Measurements from ENCODE around the gene AIP. TPM values are rescaled to one million over a fixed set of nuclear protein-coding genes. Genes with fewer than 3 reads are reported as not detected.
A peak's percentile ranks its signal among the peaks of the same experiment; 100 is the strongest.

The AIP gene
- total RNA-seq, 1 donor from 2014 or later: 23.5 TPM

DNA sequence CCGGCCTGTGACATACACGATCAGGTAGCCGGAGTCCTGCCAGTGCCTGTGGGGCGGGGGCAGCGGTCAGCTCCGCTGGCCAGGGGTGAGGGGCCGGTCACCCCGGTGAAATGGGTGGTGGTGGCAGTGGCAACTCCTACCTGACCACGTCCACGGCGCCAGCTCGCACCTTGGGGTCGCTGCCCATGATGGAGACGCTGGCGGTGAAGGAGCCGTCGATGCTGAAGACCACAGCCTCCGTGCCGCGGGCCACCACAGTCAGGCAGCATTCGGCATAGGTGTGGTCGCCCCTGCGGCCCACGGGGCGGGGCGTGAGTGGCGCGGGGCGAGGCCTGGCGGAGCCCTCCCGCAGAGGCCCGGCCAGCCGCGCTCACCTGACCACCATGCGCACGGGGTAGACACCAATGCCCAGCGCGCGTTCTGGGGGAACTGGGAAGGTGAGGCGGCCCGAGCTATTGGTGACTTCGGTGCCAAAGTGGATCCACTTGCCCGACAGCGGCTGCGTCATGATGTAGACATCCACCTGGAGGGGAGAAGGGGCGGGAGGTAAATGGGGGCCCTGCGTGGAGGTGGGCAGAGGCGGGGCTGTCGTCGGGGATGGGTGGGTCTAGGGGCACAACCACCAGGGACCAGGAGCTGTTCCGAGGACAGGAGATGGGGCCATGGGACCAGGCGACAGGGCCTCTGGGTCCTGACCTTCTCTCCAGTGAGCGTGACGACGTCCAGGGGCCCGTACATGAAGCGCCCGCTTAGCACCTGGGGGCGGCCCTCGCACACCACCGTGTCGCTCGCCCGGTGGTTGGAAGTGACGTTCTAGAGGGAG lies 10.9 kb downstream of the AIP start:
- ATAC-seq: no peak

DNA sequence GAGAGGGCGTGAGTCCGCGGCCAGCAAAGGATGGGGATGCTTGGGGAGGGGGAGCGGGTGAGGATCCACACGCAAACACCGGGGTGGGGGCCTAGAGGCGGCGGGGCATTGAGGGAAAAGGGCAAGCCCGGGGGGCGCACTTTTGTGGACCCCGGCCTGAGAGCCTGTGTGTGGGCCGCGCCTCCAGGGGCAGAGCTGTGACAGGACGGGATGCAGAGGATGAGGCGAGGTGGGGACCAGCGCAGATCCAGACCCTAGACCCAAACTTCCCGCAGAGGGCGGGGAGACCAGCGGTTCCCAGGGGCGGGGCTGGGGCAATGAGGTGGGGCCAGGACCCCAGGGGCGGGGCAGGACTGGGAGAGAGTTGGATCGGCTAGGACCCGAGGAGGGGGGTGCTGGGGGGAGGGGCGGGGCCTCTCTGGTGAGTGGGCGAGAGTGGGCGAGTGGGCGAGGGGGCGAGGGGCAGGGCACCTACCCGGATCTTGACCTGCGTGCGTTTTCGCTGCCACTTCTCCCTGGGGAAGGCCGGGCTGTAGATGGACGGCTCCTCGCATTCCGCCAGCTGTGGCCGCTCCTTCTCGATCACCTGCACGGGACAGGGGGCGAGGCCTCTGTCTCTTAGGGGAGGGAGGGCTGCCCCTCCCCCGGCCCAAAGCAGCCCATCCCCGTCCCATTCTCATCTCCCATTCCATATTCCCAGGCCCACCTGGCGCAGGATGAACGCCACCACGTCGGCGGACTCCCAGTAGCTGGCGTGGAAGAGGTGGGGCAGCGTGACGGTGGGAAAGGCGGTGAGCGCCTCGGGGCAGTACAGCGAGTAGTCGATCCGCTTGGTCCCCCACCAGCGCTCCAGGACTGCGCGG lies 11.8 kb downstream of the AIP start:
- ATAC-seq: no peak

DNA sequence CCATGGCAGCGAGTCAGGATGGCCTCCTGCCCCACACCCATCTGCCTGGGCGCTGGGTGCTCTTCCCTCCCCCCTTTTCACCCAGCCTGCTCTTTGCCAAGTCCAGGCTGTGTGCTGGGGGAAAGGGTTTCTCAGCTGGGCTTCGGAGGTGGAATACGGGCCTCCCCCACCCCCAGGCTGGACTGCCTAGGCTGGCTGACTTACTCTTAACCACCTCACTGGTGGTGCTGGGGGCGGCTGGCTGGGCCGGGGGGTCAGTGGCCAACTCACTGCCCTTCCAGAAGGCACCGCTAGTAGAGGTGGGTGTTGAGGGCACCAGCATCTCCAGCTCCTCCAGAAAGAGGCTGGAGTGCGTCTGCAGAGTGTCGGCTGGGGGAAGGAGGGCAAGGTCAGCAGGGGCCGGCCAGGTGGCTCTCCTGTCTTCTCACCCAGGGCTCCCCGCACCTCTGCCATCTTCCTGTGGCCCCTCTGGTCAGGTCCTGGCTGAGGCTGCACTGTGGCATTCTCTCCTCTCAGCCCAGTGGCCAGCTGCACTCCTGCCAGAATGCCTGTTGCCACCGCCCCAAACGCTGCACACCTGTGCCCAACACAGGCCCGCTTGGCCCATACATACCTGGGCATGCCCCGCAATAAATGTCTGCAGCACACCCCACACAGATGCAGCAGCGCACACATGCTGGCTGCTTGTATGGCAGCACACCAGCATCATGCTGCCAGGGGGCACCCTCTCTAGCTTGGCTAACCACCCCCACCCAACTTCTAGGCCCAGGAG lies 12.6 kb downstream of the AIP start:
- ATAC-seq: no peak

DNA sequence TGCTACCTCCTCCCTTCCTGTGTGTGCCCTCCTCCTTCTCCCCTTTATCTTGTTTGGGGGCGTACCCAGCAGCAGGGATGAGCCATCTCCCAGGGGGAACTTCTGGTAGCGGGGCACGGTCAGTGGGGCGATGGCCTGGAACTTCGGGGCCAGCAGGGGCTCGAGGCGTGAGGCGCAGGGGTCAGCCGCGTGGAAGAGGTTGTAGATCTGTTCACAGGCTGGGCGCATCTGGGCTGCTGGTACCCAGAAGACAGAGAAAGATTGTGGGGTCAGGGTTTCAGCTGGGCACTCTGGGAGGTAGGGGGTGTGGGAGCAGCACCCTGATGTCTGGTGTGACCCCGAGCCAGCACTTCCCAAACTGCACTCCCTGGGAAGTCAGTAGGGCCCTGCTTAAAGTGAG lies 13.3 kb downstream of the AIP start:
- no peak for ATAC-seq

DNA sequence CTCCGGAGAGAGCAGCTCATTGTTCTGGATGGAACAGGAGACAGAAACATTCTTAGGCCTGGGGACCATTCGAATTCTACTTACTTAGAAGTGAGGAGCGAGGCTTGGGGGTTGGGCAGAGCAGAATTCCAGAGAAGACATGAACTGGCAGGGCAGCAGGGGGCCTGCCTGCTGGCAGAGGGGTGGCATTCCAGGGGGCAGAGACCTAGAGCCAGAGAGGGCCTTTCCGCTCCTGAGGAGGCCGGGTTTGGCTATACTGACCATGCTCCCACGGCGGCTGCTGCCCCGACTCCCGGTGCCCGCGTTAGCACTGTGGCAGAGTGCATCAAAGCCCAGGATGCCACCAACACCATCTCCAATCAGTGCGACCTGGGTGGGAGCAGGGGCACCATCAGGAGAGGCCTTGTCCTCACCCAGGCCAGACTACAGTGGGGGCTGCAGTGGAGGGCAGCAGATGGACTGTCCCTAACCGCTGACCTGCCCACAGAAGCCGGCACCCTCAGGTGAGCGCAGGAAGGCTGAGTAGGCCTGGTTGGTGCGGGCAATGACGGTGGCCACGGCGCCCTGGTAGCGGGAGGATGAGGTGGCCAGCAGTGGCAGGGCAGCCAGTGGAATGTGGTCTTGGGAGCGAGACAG lies 14.9 kb downstream of the AIP start:
- ATAC-seq: no peak

DNA sequence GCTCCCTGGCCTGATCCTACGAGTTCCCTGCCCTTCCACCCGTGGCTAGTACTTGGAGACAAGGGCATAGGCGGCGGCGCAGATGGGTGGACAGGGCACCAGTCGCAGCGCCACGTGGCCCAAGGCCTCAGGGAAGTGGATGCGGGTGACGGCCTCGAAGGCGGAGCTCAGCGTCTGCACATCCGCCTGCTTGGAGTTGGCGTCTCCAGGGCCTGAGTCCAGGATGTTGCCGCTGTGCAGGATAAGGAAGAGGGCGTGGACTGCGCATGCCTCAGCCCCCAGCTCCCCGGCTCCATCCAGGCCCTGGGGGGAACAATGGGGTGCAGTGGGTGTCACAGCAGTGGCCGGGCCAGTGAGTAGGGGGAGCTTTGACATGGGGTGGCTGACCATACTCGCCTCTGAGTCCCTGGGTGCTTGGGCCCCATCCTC lies 15.7 kb downstream of the AIP start:
- ATAC-seq: no peak

DNA sequence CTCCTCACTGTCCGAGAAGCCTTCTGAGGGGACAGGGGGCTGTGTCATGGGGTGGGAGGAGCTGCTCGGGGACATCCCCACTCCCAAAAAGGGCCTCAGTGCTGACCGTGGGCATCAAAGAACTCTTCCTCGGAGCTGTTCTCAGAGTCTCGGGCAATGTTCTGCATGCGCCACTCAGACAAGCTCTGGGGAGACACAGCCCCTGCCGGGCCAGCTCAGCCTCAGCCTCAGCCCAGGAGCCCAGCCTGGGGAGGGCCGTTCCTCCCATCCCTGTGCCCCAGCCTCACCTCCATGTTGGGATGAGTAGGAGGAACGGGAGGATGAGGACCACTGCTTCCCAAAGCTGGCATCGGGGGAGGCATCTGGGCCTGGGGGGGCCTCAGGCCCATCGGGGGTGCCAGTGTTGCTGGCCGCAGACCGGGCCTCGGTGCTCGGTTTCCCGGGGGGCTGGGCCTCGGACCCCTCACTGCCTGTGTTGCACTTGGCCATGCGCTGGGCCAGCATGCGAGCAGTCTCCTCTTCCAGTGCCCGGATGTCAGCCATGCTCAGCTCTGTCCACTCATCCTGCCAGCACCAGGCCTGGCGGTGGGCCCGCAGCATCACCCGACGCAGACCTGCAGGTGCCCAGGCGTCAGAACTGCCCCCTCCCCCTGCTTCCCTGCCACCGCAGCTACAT lies 17.1 kb downstream of the AIP start:
- ATAC-seq: no peak

DNA sequence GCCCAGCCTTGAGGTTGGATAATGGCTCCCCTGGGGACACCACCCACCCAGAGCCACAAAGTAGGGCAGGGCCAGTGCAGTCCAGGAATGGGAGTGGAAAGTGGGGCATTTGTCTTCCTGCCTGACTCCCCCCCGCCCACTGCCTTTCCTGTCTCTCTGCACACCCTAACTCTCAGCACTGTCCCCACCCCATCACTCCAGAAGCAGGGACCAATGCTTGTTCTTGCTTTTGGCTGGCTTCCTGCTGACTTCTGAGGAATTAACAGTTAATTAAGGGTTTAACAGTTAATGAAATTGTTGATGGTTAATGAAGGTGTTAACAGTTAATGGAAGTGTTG lies 17.6 kb downstream of the AIP start:
- no peak for ATAC-seq

DNA sequence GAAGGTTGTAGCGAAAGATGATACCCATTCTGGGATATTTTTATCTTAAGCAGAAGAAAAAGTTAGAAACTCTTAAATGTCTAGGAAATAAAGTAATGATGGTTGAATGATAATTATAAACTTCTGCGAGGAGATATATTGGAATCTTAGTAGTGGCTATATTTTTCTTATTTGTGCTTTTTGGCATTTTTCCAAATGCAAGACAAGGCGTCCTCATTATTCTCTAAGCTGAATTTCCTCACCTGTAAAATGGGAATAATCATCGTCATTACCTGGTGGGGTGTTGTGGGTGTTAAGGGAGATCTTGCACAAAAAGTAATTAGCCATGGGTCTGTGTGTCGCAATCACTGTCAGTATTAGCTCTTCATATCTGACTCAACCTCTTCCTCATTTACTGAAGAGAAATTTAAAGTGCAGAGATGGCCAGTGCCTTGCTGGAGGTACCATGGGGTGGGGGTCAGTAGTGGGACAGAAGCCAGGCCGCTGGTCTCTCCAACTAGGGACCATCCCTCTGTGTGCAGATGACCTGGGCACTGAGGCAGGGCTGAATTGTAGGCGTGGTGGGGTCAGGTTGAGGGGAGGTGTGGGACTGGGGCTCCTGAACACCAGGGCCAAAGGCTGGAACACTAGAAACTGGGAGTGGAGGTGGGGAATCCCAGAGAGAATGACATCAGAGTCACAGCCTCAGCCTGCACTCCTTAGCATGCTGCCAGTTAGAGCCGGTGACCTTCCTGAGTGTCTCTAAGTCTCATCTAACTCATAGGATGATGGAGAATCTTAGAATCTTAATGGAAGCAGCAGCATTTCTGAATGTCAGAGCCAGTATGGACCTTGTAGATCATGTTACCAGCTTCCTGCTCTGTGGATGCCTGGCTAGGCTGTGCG lies 18.2 kb downstream of the AIP start:
- no peak for ATAC-seq

DNA sequence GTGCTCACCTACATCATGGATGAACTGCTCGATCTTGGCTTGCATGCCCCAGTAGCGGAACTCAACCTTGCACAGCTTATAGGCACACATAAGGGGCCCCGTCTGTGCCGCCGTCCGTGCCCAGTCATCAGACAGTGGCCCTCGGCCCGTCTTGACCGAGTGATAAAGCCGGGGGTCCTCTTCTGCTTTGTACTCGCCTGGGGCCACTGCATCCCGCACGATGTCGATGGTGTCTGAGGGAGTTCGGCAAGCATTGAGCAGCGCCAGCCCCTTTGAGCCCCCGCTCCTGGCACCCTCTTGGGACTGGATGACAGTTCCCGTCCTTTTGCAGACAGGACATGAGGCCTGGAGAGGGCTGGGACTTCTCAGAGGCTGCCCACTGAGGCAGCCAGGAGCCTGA lies 19.0 kb downstream of the AIP start:
- no peak for ATAC-seq

DNA sequence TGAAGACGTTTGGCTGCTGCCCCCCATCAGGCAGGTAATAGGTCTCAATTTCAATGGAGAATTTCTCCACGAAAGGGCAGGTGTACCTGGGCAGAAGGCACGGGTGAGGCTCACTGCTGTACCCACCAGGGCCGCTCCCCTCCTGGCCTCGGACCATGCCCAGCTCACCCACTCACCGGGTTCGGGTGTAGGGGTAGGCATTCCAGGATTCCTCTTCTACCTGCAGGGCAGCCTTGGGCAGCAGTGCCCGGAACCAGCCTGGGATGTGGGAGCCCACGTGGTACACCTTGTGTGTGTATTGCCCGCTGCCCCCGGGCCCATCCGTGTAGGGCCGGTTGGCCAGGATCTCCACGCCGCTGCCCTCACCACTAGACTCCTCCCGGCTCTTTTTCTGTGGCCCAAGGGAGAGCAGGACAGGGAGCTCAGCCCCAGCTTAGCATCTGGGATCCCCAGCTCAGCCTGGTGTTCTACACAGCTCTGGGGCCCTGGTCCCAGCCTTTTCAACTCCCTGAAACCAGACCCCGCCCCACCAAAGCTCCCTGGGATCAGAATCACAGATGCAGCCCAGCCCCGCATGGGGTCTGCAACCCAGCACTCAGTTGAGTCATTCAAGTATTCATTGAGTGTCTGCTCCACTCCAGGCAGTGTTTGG lies 19.6 kb downstream of the AIP start:
- no peak for ATAC-seq

DNA sequence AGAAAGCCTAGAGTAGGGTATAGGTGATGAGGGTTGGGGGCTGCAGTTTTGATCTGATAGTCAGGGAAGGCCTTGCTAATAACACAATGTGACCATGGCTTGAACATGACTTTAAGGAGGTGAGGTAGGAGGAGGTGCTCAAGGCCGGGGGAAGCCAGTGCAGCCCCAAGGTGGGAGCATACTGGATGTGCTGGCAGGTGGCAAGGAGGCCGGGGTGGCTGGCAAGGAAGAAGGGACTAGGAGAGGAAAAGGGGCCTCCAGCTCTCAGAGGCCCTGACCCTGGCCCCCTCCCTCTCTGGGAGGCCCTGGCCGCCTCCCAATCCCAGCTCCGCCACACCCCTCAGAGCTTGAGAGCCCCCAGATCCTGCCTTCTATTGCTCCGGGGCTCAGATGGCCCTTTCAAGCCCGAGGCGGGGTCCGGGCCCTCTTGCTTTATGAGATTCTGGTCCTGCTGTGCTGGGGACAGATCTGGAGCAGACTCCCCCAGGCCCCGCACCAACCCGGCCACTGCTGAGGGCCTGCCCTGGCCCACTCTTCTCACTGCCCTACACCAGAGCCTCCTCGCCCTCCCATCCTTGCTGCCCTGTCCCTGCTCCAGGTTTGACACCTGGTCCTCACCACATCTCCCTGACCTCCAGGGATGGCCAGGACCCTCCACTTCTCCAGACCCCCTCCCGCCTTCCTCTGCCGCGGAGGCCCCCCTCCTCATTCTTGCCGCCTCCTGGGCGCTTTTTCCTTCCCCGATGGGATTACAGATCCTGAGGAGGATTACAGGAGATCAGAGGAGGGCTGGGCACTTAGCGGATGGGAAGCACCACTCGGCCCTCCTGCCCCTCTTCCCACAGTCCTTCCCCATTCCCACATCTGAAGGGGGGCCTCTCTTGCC lies 20.5 kb downstream of the AIP start:
- no peak for ATAC-seq

DNA sequence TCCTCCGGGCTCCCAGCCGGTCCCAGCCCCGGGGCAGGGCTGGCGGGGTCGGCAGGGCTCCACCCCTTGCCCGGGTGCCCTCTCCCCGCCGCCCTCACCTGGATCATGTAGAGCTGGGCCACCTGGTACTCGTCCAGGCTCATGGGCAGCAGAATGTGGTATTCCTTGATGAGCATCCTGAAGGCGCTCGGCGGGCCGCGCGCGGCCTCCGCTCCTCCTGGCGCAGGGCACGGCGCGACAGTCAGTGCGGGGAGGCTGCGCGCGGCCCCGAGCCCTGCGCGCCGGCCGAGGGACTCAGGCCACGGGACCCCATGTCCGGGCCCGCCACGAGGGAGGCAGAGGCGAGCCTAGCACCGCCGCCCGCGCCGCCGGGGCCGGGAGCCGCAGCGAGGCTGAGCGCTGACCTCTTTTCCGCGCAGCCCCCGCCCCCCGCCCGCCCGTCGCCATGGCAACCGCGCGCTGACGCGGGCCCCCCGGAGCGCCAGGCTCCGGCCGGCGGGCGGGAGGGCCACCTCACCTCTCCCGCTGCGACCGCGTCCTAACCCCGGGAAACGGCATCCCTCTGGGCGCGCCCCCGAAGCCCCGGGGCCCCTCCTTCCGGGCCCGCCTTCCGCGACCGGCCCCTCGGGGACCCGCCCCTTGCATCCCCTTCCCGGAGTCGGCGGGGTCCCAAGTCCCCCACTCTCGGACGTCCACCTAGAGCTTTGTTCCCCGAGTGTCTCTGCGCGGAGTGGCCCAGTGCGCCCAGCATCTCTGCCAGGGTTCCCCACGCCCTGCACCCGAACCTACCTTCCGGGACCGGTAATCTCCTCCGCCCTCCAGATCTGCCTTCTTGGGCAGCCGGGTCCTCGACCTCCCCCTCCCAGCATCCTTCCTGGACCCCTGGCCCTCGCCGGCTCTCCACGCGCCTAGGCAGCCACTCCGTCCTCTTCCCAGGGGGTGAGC lies 21.5 kb downstream of the AIP start:
- no peak for ATAC-seq

DNA sequence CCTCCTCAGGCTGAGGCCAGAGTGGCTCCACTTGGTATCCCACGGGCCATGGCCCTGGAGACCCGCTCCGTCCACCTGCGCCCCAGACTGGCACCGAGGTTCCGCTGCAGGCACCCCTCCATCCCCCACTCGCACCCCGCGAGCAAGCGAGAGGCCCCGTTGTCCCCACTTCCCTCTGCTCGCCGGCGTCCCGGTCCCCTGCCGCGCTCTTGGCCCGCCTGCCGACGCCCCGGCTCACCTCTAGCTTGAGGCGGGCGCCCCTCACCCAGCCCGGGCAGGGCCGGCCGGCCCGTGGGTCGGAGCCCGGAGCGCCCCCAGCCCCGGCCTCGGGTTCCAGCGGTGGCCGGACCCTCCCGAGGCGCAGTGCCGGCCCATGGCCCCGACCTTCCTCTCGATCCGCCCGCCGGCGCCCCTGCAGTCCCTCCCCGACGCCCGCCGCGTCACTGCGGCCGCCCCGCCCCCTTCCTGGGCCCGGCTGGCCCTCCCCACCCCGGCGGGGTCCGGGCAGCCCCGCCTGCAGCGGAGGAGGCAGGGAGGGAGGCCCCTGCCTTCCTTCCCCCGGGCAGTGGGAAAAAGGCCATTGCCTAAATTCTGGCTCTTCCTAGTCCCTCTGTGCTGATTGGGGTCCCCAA lies 22.2 kb downstream of the AIP start, which contains the start of gene PITPNM1:
TSS of gene PITPNM1 (minus strand) at position 414 of the 632 bp plus-strand sequence. CDS start 1,183 bp downstream, outside the sequence.
- ATAC-seq: peak; percentile 41

DNA sequence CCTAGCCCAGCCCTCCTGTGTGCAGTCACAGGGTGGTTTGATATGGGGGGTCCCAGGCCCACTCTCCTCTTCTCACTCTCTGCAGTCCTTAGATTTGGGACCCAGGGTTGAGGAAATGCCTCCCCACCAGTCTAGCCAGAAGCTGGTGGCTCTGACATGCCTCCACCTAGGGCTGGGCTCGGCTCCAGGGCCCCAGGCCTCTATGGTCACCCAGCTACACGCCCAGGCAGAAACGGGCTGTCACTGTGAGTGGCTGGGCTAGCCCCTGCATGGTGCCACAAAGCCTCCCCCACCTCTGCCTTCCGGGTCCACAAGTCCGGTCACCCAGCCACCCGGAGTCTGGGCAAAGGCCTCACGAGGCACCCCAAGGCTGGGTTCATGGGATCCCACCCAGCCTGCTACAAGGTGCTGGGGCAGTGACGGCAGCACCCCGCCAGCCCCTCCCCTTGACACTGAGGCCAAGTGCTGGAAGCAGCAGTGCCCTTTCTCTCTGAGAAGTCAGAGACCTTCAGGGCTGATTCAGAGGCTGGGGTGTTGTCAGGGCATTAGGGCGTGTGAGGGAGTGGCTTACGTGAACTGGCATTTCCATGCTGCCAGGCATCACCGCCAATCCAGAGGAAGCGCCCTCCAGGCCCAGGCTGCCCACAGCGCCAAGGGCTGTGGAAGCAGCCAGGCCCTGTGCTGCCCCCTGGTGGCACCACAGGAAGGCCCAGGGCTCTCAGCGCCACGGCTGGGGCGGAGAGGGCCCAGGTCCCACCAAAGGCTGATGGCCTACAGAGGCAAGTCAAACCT lies 23.0 kb downstream of the AIP start:
- ATAC-seq: peak; percentile 73

DNA sequence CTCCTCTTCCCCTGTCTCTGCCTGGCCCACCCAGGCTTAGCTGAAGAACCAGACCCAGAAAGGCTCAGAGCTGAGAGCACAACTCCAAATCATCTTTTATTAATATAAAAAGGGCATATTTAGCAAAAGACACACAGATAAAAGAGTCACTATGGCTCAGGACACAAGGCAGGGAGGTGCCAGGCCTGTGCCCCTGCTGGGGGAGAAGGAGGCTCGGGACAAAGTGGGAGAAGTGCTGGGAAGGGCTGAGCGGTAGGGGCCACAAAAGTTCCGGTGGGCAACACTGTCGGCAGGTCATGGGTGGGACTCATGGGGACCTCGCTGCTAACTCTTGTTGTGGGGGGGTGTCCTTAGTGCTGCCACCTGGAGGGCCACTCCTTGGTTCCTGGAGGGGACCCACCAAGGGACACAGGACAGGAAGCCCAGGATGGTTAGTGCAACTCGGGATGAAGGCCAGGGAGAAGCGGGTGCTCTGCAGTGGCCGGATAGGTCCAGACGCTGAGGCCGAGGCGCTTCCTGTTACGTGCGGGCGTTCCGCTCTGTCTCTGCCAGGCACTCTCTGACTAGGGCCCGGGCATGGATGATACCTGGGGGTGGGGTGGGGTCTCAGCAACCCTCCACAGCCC lies 23.7 kb downstream of the AIP start:
- ATAC-seq: no peak
